IMR-90 (cell line): ENCODE data around the gene SCYGR3. TPM values are rescaled to one million over a fixed set of nuclear protein-coding genes. Genes with fewer than 3 reads are reported as not detected.

Experiments
- ATAC-seq: fragments of 200-7000 bp; cut with Tn5 transposase; 2 replicates; pipeline ENCODE4 v1.9.1; 2020; ENCODE audit warnings: low read depth, mild to moderate bottlenecking, moderate library complexity
- BruUV-seq: library from RNA; stranded (reverse); fragments of 400-500 nt; replicated peaks from 2 replicates; lab custom pipeline; 2021; lab: Mats Ljungman, UMichigan
- CTCF ChIA-PET: fragments of 300-600 bp; formaldehyde crosslinking; extraction: SDS; loops from one replicate; lab custom pipeline; 2021; ENCODE audit warnings: antibody characterized with exemption; lab: Yijun Ruan, JAX
- POLR2A ChIA-PET: fragments of 300-600 bp; sonication (Branson Sonifier 250); formaldehyde crosslinking; loops from one replicate; lab custom pipeline; 2022; ENCODE audit warnings: antibody characterized with exemption; ENCODE audit not compliant: unreplicated experiment; lab: Charles Lee
- DNase-seq: peaks from one replicate; pipeline ENCODE4 v3.0.0; 2013
- H2AFZ ChIP-seq: replicated peaks from 2 replicates; pipeline ENCODE3; 2013; ENCODE audit warnings: low read length, mild to moderate bottlenecking; ENCODE audit not compliant: poor library complexity
- H2AK5ac ChIP-seq: 2 replicates; pipeline ENCODE4 v1.6.1; 2013; ENCODE audit warnings: low read depth, low read length, inconsistent platforms
- H2AK9ac ChIP-seq: replicated peaks from 2 replicates; pipeline ENCODE3; 2013; ENCODE audit warnings: mild to moderate bottlenecking, low read depth, low read length, moderate library complexity; ENCODE audit not compliant: poor library complexity
- H2BK120ac ChIP-seq: 2 replicates; pipeline ENCODE4 v1.6.1; 2013; ENCODE audit warnings: low read depth, low read length, inconsistent platforms
- H2BK15ac ChIP-seq: 3 replicates; pipeline ENCODE4 v1.6.1; 2013; ENCODE audit warnings: low read depth, low read length, inconsistent platforms
- H2BK20ac ChIP-seq: 2 replicates; pipeline ENCODE4 v1.6.1; 2013; ENCODE audit warnings: low read depth, mild to moderate bottlenecking, inconsistent platforms, low read length, moderate library complexity
- H2BK5ac ChIP-seq: 2 replicates; pipeline ENCODE4 v1.6.1; 2013; ENCODE audit warnings: mild to moderate bottlenecking, low read depth, low read length, inconsistent platforms; ENCODE audit not compliant: poor library complexity, severe bottlenecking
- H3K14ac ChIP-seq: replicated peaks from 2 replicates; pipeline ENCODE4 v1.6.1; 2013; ENCODE audit warnings: low read depth, low read length, inconsistent platforms
- H3K18ac ChIP-seq: 2 replicates; pipeline ENCODE4 v1.6.1; 2013; ENCODE audit warnings: low read depth, low read length, control low read depth
- H3K23ac ChIP-seq: 2 replicates; pipeline ENCODE4 v1.6.1; 2013; ENCODE audit warnings: low read depth, low read length, inconsistent platforms
- H3K27ac ChIP-seq: 2 replicates; pipeline ENCODE4 v1.5.1; 2013; ENCODE audit warnings: mild to moderate bottlenecking, control low read depth, low read length; ENCODE audit not compliant: insufficient read depth
- H3K27me3 ChIP-seq: 2 replicates; pipeline ENCODE4 v1.6.1; 2013; ENCODE audit warnings: low read length; ENCODE audit not compliant: control insufficient read depth, insufficient read depth
- H3K36me3 ChIP-seq: 2 replicates; pipeline ENCODE4 v1.6.1; 2013; ENCODE audit warnings: low read length, mixed read lengths; ENCODE audit not compliant: control insufficient read depth, insufficient read depth
- H3K4ac ChIP-seq: 2 replicates; pipeline ENCODE4 v1.6.1; 2013; ENCODE audit warnings: low read depth, low read length, inconsistent platforms
- H3K4me1 ChIP-seq: 2 replicates; pipeline ENCODE4 v1.6.1; 2013; ENCODE audit warnings: low read length, mixed read lengths; ENCODE audit not compliant: control insufficient read depth, insufficient read depth
- H3K4me2 ChIP-seq: 2 replicates; pipeline ENCODE4 v1.6.1; 2013; ENCODE audit warnings: low read depth, mild to moderate bottlenecking, control low read depth, low read length, moderate library complexity
- H3K4me3 ChIP-seq: 2 replicates; pipeline ENCODE4 v1.5.1; 2013; ENCODE audit warnings: low read depth, mild to moderate bottlenecking, control low read depth, low read length, moderate library complexity; ENCODE audit not compliant: insufficient read depth
- H3K56ac ChIP-seq: 2 replicates; pipeline ENCODE4 v1.6.1; 2013; ENCODE audit warnings: low read length, inconsistent platforms; ENCODE audit not compliant: insufficient read depth; ENCODE audit errors: extremely low read depth
- H3K79me1 ChIP-seq, 2 experiments: 2 replicates each; pipeline ENCODE4 v1.6.1; 2013; ENCODE audit warnings: low read length in 2 of 2, inconsistent platforms in 1 of 2, low read depth in 1 of 2
- H3K9ac ChIP-seq: 2 replicates; pipeline ENCODE4 v1.6.1; 2013; ENCODE audit warnings: low read depth, low read length, control low read depth
- H3K9me1 ChIP-seq: 2 replicates; pipeline ENCODE4 v1.6.1; 2013; ENCODE audit warnings: low read length, inconsistent platforms; ENCODE audit not compliant: insufficient read depth
- H3K9me3 ChIP-seq: 2 replicates; pipeline ENCODE4 v1.6.1; 2013; ENCODE audit warnings: low read length; ENCODE audit not compliant: control insufficient read depth, insufficient read depth
- H4K20me1 ChIP-seq: 2 replicates; pipeline ENCODE4 v1.6.1; 2013; ENCODE audit warnings: low read length, inconsistent platforms; ENCODE audit not compliant: insufficient read depth
- H4K5ac ChIP-seq: 2 replicates; pipeline ENCODE4 v1.6.1; 2013; ENCODE audit warnings: mild to moderate bottlenecking, low read depth, low read length, control low read depth
- H4K8ac ChIP-seq, 2 experiments: 2 replicates each; pipeline ENCODE4 v1.6.1; 2013; ENCODE audit warnings: low read depth in 2 of 2, low read length in 2 of 2, control low read depth in 1 of 2, inconsistent platforms in 1 of 2
- H4K91ac ChIP-seq: 2 replicates; pipeline ENCODE4 v1.6.1; 2013; ENCODE audit warnings: low read depth, low read length, inconsistent platforms; ENCODE audit not compliant: insufficient read depth
- BHLHE40 ChIP-seq: fragments of 150-350 bp; IDR thresholded peaks from 2 replicates; pipeline ENCODE4 v1.6.1; 2016; ENCODE audit warnings: mild to moderate bottlenecking, low read depth, low read length
- CEBPB ChIP-seq: IDR thresholded peaks from 2 replicates; pipeline ENCODE4 v1.6.1; 2012; ENCODE audit warnings: low read depth, low read length, improper control_type of control experiment
- CHD1 ChIP-seq: IDR thresholded peaks from 2 replicates; pipeline ENCODE4 v1.6.1; 2012; ENCODE audit warnings: low read depth, low read length, improper control_type of control experiment
- FOS ChIP-seq: fragments of 150-350 bp; IDR thresholded peaks from 2 replicates; pipeline ENCODE4 v1.6.1; 2016; ENCODE audit warnings: low read depth, low read length
- MAFK ChIP-seq: IDR thresholded peaks from 2 replicates; pipeline ENCODE4 v1.6.1; 2012; ENCODE audit warnings: low read depth, low read length, improper control_type of control experiment
- MAZ ChIP-seq: IDR thresholded peaks from 2 replicates; pipeline ENCODE4 v1.6.1; 2012; ENCODE audit warnings: low read depth, mild to moderate bottlenecking, low read length, improper control_type of control experiment, moderate library complexity, borderline replicate concordance
- MXI1 ChIP-seq: IDR thresholded peaks from 2 replicates; pipeline ENCODE4 v1.6.1; 2012; ENCODE audit warnings: low read depth, mild to moderate bottlenecking, low read length, moderate library complexity, borderline replicate concordance
- NFE2L2 ChIP-seq: fragments of 150-350 bp; IDR thresholded peaks from 2 replicates; pipeline ENCODE4 v1.6.1; 2016; ENCODE audit warnings: low read depth, mild to moderate bottlenecking, low read length
- POLR2A ChIP-seq: IDR thresholded peaks from 2 replicates; pipeline ENCODE4 v1.6.1; 2012; ENCODE audit warnings: mild to moderate bottlenecking, low read depth, low read length
- RAD21 ChIP-seq: IDR thresholded peaks from 2 replicates; pipeline ENCODE4 v1.6.1; 2012; ENCODE audit warnings: low read length, improper control_type of control experiment
- RCOR1 ChIP-seq: IDR thresholded peaks from 2 replicates; pipeline ENCODE4 v1.6.1; 2012; ENCODE audit warnings: mild to moderate bottlenecking, low read length, improper control_type of control experiment; ENCODE audit not compliant: insufficient replicate concordance
- RFX5 ChIP-seq: IDR thresholded peaks from 2 replicates; pipeline ENCODE4 v1.8.0; 2012; ENCODE audit warnings: low read depth, mild to moderate bottlenecking, low read length, moderate library complexity
- SMC3 ChIP-seq: fragments of 150-350 bp; IDR thresholded peaks from 2 replicates; pipeline ENCODE4 v1.6.1; 2016; ENCODE audit warnings: low read depth, mild to moderate bottlenecking, antibody characterized with exemption, low read length, moderate library complexity
- WGBS, 2 experiments: methylation state at CpG; one replicate each; pipeline versions ENCODE4 v1.1.5 to v1.1.7; 2013; ENCODE audit warnings: missing lambda C conversion rate in 2 of 2; ENCODE audit not compliant: insufficient read length in 1 of 2; ENCODE audit errors: extremely low coverage in 2 of 2; 5-methylcytosine and 5-hydroxymethylcytosine counted together
- dilution Hi-C: fragments of 300-500 bp; cut with HindIII; formaldehyde crosslinking; loops from one replicate; pipeline ENCODE4 v1.14.3; 2018; ENCODE audit warnings: low sequenced_read_pairs; ENCODE audit not compliant: unreplicated experiment
- in situ Hi-C: fragments of 300-500 bp; cut with MboI; formaldehyde crosslinking; loops from 3 replicates; pipeline ENCODE4 v1.14.3; 2019; ENCODE audit warnings: low sequenced_read_pairs, inconsistent platforms, mixed read lengths
- intact Hi-C: fragments of 100-400 bp; cut with micrococcal nuclease; formaldehyde crosslinking; loops from 2 replicates; pipeline ENCODE4 v1.10.0; 2022
- polyA plus RNA-seq, 3 experiments: library from polyadenylated mRNA; depleted of rRNA; stranded (reverse); fragments of >200 nt; gene quantifications; 2 replicates each; pipeline ENCODE4 v1.2.3, GENCODE V29; 2012; ENCODE audit warnings: low replicate concordance in 1 of 3
- total RNA-seq: library from RNA; depleted of rRNA; stranded (reverse); fragments of >200 nt; gene quantifications from 2 replicates; pipeline ENCODE4 v1.2.3, GENCODE V29; 2012
- TF ChIP-seq, protein P1 (sequence below): fragments of 150-350 bp; IDR thresholded peaks from 2 replicates; pipeline ENCODE4 v1.6.1; 2017; ENCODE audit warnings: mild to moderate bottlenecking, antibody characterized with exemption, low read length, low read depth
- TF ChIP-seq, protein P2 (sequence below): fragments of 150-350 bp; IDR thresholded peaks from 2 replicates; pipeline ENCODE4 v1.6.1; 2016; ENCODE audit warnings: low read depth, mild to moderate bottlenecking, low read length, moderate library complexity, borderline replicate concordance
- TF ChIP-seq, protein P3 (sequence below): conservative IDR thresholded peaks from 2 replicates; pipeline ENCODE4 v1.5.1; 2012; ENCODE audit warnings: mild to moderate bottlenecking, low read depth, low read length, improper control_type of control experiment

Gene SCYGR3
- total and polyA plus RNA-seq, 2 of the 4 experiments (the other 2 are of a cell fraction): not detected

DNA sequence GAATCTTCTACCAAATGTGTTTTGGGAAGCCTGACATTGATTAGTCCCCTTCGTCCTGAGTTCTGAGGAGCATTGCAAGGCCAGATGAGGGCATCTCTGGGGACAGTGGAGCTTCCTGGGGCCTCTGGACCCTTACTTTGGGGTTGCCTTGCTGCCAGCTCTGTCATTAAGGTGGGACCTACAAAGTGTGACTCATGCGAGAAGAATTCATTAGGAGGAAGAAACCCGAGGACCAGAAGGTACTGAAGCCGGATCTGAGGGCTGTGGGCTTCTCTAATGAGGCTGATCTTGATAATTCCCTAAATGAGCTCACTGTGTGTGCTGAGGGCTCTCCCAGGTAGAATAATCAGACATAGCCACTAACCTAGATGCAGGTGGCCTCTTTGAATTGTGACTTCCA is 16.6 kb downstream of the SCYGR3 start:
- Histone ChIP-seq H4K8ac (no peak overlapping the region), H2AFZ (no peak overlapping the region), H2AK5ac (no peak overlapping the region), H3K9ac (no peak overlapping the region), H4K20me1 (no peaks in the 10 kb centered on the region), H2BK15ac (no peak overlapping the region), H3K23ac (no peak overlapping the region), H3K79me1 (no peaks in the 10 kb centered on the region), H3K9me1 (no peaks in the 10 kb centered on the region), H3K14ac (no peak overlapping the region), H4K91ac (no peak overlapping the region), H3K9me3 (no peaks in the 10 kb centered on the region), H3K56ac (no peak overlapping the region), H3K4ac (no peak overlapping the region), H3K4me2 (no peak overlapping the region), H3K18ac (no peak overlapping the region), H2BK120ac (no peak overlapping the region), H3K4me1 (no peaks in the 10 kb centered on the region), H3K4me3 (no peak overlapping the region), H4K5ac (no peak overlapping the region), H3K27ac (no peak overlapping the region), H2BK5ac (no peak overlapping the region), H2BK20ac (no peak overlapping the region), H3K27me3 (peaks cover 2% of the 10 kb centered on the region; the same call in 1 of the 2 replicates), H3K36me3 (no peaks in the 10 kb centered on the region), H2AK9ac (no peak overlapping the region)
- dilution Hi-C loops (no loop called here), in situ Hi-C loops (no loop called here), intact Hi-C loops (no loop called here)
- TF ChIP-seq SMC3: no peak
- TF ChIP-seq CEBPB: no peak
- TF ChIP-seq CHD1: no peak
- no peak for TF ChIP-seq POLR2A
- no peak for TF ChIP-seq RCOR1
- TF ChIP-seq RFX5: no peak
- no peak for TF ChIP-seq FOS
- no peak for TF ChIP-seq MXI1
- TF ChIP-seq, protein P1, sequence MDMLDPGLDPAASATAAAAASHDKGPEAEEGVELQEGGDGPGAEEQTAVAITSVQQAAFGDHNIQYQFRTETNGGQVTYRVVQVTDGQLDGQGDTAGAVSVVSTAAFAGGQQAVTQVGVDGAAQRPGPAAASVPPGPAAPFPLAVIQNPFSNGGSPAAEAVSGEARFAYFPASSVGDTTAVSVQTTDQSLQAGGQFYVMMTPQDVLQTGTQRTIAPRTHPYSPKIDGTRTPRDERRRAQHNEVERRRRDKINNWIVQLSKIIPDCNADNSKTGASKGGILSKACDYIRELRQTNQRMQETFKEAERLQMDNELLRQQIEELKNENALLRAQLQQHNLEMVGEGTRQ: no peak
- TF ChIP-seq BHLHE40: no peak
- no peak for TF ChIP-seq MAFK
- TF ChIP-seq, protein P2, sequence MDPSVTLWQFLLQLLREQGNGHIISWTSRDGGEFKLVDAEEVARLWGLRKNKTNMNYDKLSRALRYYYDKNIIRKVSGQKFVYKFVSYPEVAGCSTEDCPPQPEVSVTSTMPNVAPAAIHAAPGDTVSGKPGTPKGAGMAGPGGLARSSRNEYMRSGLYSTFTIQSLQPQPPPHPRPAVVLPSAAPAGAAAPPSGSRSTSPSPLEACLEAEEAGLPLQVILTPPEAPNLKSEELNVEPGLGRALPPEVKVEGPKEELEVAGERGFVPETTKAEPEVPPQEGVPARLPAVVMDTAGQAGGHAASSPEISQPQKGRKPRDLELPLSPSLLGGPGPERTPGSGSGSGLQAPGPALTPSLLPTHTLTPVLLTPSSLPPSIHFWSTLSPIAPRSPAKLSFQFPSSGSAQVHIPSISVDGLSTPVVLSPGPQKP: no peak
- TF ChIP-seq RAD21: no peak
- TF ChIP-seq, protein P3, sequence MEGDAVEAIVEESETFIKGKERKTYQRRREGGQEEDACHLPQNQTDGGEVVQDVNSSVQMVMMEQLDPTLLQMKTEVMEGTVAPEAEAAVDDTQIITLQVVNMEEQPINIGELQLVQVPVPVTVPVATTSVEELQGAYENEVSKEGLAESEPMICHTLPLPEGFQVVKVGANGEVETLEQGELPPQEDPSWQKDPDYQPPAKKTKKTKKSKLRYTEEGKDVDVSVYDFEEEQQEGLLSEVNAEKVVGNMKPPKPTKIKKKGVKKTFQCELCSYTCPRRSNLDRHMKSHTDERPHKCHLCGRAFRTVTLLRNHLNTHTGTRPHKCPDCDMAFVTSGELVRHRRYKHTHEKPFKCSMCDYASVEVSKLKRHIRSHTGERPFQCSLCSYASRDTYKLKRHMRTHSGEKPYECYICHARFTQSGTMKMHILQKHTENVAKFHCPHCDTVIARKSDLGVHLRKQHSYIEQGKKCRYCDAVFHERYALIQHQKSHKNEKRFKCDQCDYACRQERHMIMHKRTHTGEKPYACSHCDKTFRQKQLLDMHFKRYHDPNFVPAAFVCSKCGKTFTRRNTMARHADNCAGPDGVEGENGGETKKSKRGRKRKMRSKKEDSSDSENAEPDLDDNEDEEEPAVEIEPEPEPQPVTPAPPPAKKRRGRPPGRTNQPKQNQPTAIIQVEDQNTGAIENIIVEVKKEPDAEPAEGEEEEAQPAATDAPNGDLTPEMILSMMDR: no peak
- TF ChIP-seq MAZ: no peak
- no peak for TF ChIP-seq NFE2L2
- CTCF ChIA-PET: no interaction called here
- POLR2A ChIA-PET: no interaction called here
- BruUV-seq: no TSS peak
- WGBS, 2 experiments: 83% methylated on average over 2 of the region's 4 CpGs; no CpG with 5 or more reads in 1 of the 2 experiments
- no peak for ATAC-seq
- no peak for DNase-seq
